DOHH2 (cell line): Measurements from ENCODE around the gene PLAAT3.

ENCODE experiments used
- H3F3A ChIP-seq: fragments of 200-600 bp; sonication (generic), shearing (Covaris generic); 2 replicates; pipeline ENCODE4 v1.6.0; 2016; ENCODE audit warnings: antibody characterized with exemption, mild to moderate bottlenecking; ENCODE audit not compliant: control insufficient read depth, insufficient read depth
- H3K27ac ChIP-seq: fragments of 200-600 bp; sonication (generic); 2 replicates; pipeline ENCODE4 v1.5.1; 2014; ENCODE audit warnings: low read depth, mild to moderate bottlenecking, low read length, moderate library complexity
- H3K27me3 ChIP-seq: fragments of 200-600 bp; sonication (generic); 2 replicates; pipeline ENCODE4 v1.6.1; 2014; ENCODE audit warnings: mild to moderate bottlenecking, low read length, mixed read lengths; ENCODE audit not compliant: control insufficient read depth
- H3K36me3 ChIP-seq: fragments of 200-600 bp; sonication (generic); 2 replicates; pipeline ENCODE4 v1.6.1; 2014; ENCODE audit warnings: mild to moderate bottlenecking, low read length, moderate library complexity, mixed read lengths; ENCODE audit not compliant: control insufficient read depth
- H3K4me1 ChIP-seq: fragments of 200-600 bp; sonication (generic); 2 replicates; pipeline ENCODE4 v1.6.1; 2014; ENCODE audit warnings: mild to moderate bottlenecking, low read length, mixed read lengths; ENCODE audit not compliant: control insufficient read depth
- H3K4me2 ChIP-seq: fragments of 200-600 bp; sonication (generic); 2 replicates; pipeline ENCODE4 v1.6.0; 2014; ENCODE audit warnings: mild to moderate bottlenecking, low read length, moderate library complexity
- H3K4me3 ChIP-seq: fragments of 200-600 bp; sonication (generic); 2 replicates; pipeline ENCODE4 v1.5.1; 2014; ENCODE audit warnings: mild to moderate bottlenecking, low read length, mixed read lengths
- H3K79me2 ChIP-seq: fragments of 200-600 bp; sonication (generic); 2 replicates; pipeline ENCODE4 v1.6.1; 2014; ENCODE audit warnings: mild to moderate bottlenecking, low read length, mixed read lengths; ENCODE audit not compliant: control insufficient read depth
- H3K9me2 ChIP-seq: fragments of 200-600 bp; sonication (generic); replicated peaks from 2 replicates; pipeline ENCODE4 v1.6.1; 2014; ENCODE audit warnings: mild to moderate bottlenecking, low read length, mixed read lengths; ENCODE audit not compliant: control insufficient read depth
- H3K9me3 ChIP-seq: fragments of 200-600 bp; sonication (generic); 2 replicates; pipeline ENCODE4 v1.6.1; 2014; ENCODE audit warnings: antibody characterized with exemption, low read length, mixed read lengths; ENCODE audit not compliant: control insufficient read depth, insufficient read depth
- H4K20me1 ChIP-seq: fragments of 200-600 bp; sonication (generic); 2 replicates; pipeline ENCODE4 v1.6.0; 2014; ENCODE audit warnings: low read depth, mild to moderate bottlenecking, antibody characterized with exemption, low read length, moderate library complexity; ENCODE audit not compliant: control insufficient read depth, insufficient read depth
- EZH2phosphoT487 ChIP-seq: fragments of 200-600 bp; sonication (generic); IDR thresholded peaks from 2 replicates; pipeline ENCODE4 v1.6.1; 2017; ENCODE audit warnings: borderline replicate concordance, mild to moderate bottlenecking, antibody characterized with exemption, low read length, moderate library complexity, mixed read lengths
- TF ChIP-seq, protein P1 (sequence below): fragments of 200-600 bp; sonication (generic); IDR thresholded peaks from one replicate; pipeline ENCODE4 v1.5.1; 2014; ENCODE audit warnings: antibody characterized with exemption, mild to moderate bottlenecking, low read depth, low read length; ENCODE audit not compliant: poor library complexity, severe bottlenecking

The PLAAT3 gene

DNA sequence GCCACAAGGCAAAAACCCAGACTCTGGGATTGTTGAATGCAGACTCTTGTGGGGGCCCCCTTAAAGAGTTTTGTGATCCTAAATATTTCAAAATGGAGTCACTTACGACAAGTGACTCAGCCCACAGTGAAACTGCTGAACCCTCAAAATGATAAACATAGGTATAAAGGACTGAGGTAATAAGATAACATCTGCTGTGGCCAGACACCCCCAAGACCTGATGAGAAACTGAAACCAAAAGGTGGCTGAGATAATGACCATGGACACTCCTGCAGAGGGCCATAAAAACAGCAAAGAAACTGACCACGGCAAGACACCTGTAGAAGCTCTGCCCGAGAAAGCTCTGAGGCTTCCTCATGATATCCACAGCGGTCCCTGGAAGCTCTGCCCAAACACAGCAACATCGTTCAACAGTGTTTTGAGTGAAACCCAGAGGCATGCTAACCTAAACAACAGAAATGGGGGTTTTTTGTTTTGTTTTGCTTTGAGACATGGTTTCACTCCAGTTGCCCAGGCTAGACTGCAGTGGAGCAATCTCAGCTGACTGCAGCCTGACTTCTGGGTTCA, 79.3 kb downstream of the PLAAT3 start:
- no peaks in the 10 kb centered on the region for H3K9me2 ChIP-seq
- H3K27ac ChIP-seq, result no peak overlapping the region
- H3K9me3 ChIP-seq, result no peaks in the 10 kb centered on the region
- H3K79me2 ChIP-seq, result no peaks in the 10 kb centered on the region
- no peak overlapping the region for H3K4me2 ChIP-seq
- TF ChIP-seq, protein P1, sequence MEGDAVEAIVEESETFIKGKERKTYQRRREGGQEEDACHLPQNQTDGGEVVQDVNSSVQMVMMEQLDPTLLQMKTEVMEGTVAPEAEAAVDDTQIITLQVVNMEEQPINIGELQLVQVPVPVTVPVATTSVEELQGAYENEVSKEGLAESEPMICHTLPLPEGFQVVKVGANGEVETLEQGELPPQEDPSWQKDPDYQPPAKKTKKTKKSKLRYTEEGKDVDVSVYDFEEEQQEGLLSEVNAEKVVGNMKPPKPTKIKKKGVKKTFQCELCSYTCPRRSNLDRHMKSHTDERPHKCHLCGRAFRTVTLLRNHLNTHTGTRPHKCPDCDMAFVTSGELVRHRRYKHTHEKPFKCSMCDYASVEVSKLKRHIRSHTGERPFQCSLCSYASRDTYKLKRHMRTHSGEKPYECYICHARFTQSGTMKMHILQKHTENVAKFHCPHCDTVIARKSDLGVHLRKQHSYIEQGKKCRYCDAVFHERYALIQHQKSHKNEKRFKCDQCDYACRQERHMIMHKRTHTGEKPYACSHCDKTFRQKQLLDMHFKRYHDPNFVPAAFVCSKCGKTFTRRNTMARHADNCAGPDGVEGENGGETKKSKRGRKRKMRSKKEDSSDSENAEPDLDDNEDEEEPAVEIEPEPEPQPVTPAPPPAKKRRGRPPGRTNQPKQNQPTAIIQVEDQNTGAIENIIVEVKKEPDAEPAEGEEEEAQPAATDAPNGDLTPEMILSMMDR, result no peak
- TF ChIP-seq EZH2phosphoT487, result no peak
- H3K36me3 ChIP-seq, result no peaks in the 10 kb centered on the region
- H3K27me3 ChIP-seq, result 0 out of 2 replicates have a peak, but pooled peaks cover 7% of the 10 kb centered on the region
- H3K4me3 ChIP-seq, result no peak overlapping the region
- no peaks in the 10 kb centered on the region for H3F3A ChIP-seq
- no peaks in the 10 kb centered on the region for H4K20me1 ChIP-seq
- H3K4me1 ChIP-seq, result peaks cover 21% of the 10 kb centered on the region

DNA sequence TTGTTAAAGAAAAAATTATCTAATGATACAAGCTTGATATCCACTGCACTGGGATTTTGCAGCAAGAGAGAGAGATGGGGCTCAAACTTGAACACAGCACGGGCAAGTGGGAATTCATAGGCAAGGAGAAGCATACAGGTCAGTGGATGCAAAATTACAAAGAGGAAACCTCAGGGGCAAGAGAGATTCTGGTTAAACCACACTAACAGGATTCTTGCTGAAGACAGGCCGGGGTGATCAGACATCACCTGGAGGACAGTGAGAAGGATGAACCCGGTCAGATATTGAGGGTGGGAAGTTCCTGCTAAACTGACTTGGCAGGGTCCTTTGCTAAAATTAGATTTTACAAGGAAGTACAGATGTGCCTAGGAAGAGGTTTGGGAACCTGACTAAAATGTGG, 80.2 kb downstream of the PLAAT3 start:
- peaks cover 21% of the 10 kb centered on the region for H3K4me1 ChIP-seq
- TF ChIP-seq, protein P1, result no peak
- TF ChIP-seq EZH2phosphoT487, result no peak
- no peaks in the 10 kb centered on the region for H3K9me2 ChIP-seq
- H3K9me3 ChIP-seq, result no peaks in the 10 kb centered on the region
- no peaks in the 10 kb centered on the region for H3K79me2 ChIP-seq
- H3K27ac ChIP-seq, result no peak overlapping the region
- H3K4me3 ChIP-seq, result no peak overlapping the region
- no peaks in the 10 kb centered on the region for H3K36me3 ChIP-seq
- no peaks in the 10 kb centered on the region for H3F3A ChIP-seq
- no peaks in the 10 kb centered on the region for H4K20me1 ChIP-seq
- H3K4me2 ChIP-seq, result no peak overlapping the region
- H3K27me3 ChIP-seq, result 0 out of 2 replicates have a peak, but pooled peaks cover 7% of the 10 kb centered on the region

DNA sequence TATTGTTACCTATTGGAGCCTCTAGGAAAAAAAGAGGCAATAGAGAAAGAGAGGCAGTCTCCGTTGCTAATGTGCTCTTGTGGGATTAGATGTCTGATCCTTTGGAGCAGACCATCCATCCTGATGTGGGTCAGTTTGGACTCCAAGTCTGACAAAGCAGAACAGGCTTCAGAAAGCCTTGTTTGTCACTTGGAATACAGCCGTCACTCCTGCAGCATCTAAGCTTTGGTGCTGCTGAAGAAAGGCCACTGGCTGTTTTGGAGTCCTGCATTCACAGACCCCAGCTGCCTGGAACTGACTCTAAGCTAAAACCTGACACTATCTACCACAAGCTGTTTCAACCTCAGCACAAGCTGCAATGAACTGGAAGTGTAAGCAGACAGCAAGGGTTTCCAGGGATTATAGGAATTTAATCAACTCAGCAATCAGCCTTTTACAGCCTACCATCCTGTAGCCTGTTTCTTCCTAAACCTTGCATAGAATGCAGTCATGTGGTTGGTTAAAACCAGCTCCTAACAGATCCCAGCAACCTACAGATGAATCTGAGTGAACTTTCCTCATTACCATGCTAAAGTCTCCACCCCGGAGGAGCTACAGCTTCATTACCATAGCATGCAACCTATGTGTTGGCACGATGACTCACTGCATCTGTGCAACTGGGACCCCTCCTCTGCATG, 81.3 kb downstream of the PLAAT3 start:
- TF ChIP-seq EZH2phosphoT487, result no peak
- TF ChIP-seq, protein P1, result no peak
- Histone ChIP-seq H3F3A (no peaks in the 10 kb centered on the region), H3K79me2 (no peaks in the 10 kb centered on the region), H3K4me2 (no peak overlapping the region), H3K9me3 (no peaks in the 10 kb centered on the region), H3K27ac (no peak overlapping the region), H4K20me1 (no peaks in the 10 kb centered on the region), H3K9me2 (no peaks in the 10 kb centered on the region), H3K27me3 (0 out of 2 replicates have a peak, but pooled peaks cover 7% of the 10 kb centered on the region), H3K4me3 (no peak overlapping the region), H3K4me1 (peaks cover 21% of the 10 kb centered on the region), H3K36me3 (no peaks in the 10 kb centered on the region)
